WTC11 (cell line): ENCODE results near the gene RASGEF1C.

Experiments
- CTCF ChIP-seq: fragments of 200-600 bp; IDR thresholded peaks from 2 replicates; pipeline ENCODE4 v1.8.0; 2022; ENCODE audit warnings: antibody characterized with exemption
- ERG ChIP-seq: fragments of 250-450 bp; sonication (Bioruptor Pico); IDR thresholded peaks from 2 replicates; pipeline ENCODE4 v1.8.0; 2021; ENCODE audit warnings: mild to moderate bottlenecking
- NFYB ChIP-seq: sonication (generic); formaldehyde crosslinking; conservative IDR thresholded peaks from 2 replicates; pipeline ENCODE4 v1.8.0; 2022; ENCODE audit warnings: low read depth, missing genetic modification reagents
- NR2C2 ChIP-seq: sonication (generic); formaldehyde crosslinking; IDR thresholded peaks from 2 replicates; pipeline ENCODE4 v1.8.0; 2022; ENCODE audit warnings: mild to moderate bottlenecking, missing genetic modification reagents
- PREB ChIP-seq: sonication (generic); formaldehyde crosslinking; IDR thresholded peaks from 2 replicates; pipeline ENCODE4 v1.8.1; 2022; ENCODE audit warnings: mild to moderate bottlenecking, missing genetic modification reagents, moderate library complexity, borderline replicate concordance
- SP1 ChIP-seq: sonication (generic); formaldehyde crosslinking; conservative IDR thresholded peaks from 2 replicates; pipeline ENCODE4 v1.8.1; 2022; ENCODE audit warnings: missing genetic modification reagents

GRCh38 chr5:180130291-180130869 lies 78.6 kb downstream of the RASGEF1C start:
- TF ChIP-seq CTCF (no peak), NR2C2 (no peak), ERG (CRISPR knock-in tag) (no peak), NFYB (CRISPR knock-in tag) (no peak), PREB (CRISPR knock-in tag) (no peak), SP1 (CRISPR knock-in tag) (no peak)
